K562 (cell line): Measurements from ENCODE around the gene UROS. TPM values are rescaled to one million over a fixed set of nuclear protein-coding genes. Genes with fewer than 3 reads are reported as not detected.
A peak's percentile ranks its signal among the peaks of the same experiment; 100 is the strongest.

ENCODE experiments used
- ATAC-seq: fragments of 200-7000 bp; cut with Tn5 transposase; 3 replicates; pipeline ENCODE4 v1.9.1; 2020; ENCODE audit warnings: moderate library complexity
- BruUV-seq: library from RNA; stranded (reverse); fragments of 400-500 nt; replicated peaks from 2 replicates; lab custom pipeline; 2021; lab: Mats Ljungman, UMichigan
- CTCF ChIA-PET: fragments of 300-600 bp; formaldehyde crosslinking; extraction: SDS; loops from one replicate; lab custom pipeline; 2021; ENCODE audit warnings: low intra/inter-chr PET ratio; lab: Yijun Ruan, JAX
- POLR2A ChIA-PET: fragments of 300-600, 350-650 bp; sonication (Branson Sonifier 250); formaldehyde crosslinking; extraction: SDS; loops from one replicate; lab custom pipeline; 2021; ENCODE audit warnings: antibody characterized with exemption, inconsistent platforms; lab: Yijun Ruan, JAX
- DNase-seq, 4 experiments: peaks; one replicate each; pipeline versions ENCODE4 v3.0.0 to v3.0.0-alpha.2; 2011 to 2018; ENCODE audit warnings: low spot score in 3 of 4, mixed read lengths in 3 of 4; ENCODE audit errors: extremely low read depth in 1 of 4
- FAIRE-seq: peaks from 2 replicates; lab custom pipeline; 2011; peaks lifted over from hg19 to GRCh38; lab: Jason Lieb, UNC
- H2AFZ ChIP-seq: 2 replicates; pipeline ENCODE4 v1.6.0; 2011; ENCODE audit warnings: low read depth, low read length, control low read depth, inconsistent platforms
- H3K27ac ChIP-seq: fragments of 200-600 bp; 3 replicates; pipeline ENCODE4 v1.8.0; 2011; ENCODE audit warnings: low read depth, mild to moderate bottlenecking, control low read depth, inconsistent platforms, low read length, moderate library complexity, mixed read lengths; ENCODE audit errors: extremely low read depth
- H3K27me3 ChIP-seq, 2 experiments: fragments of 300-600 bp in 1 of 2; 2 replicates in 1 of 2; 3 replicates in 1 of 2; pipeline versions ENCODE4 v1.6.0 to v1.8.0; 2011; ENCODE audit warnings: inconsistent platforms in 2 of 2, low read length in 2 of 2, mild to moderate bottlenecking in 1 of 2, mixed read lengths in 1 of 2, moderate library complexity in 1 of 2; ENCODE audit not compliant: control insufficient read depth in 2 of 2, insufficient read depth in 2 of 2
- H3K36me3 ChIP-seq: fragments of 300-600 bp; 3 replicates; pipeline ENCODE4 v1.8.0; 2011; ENCODE audit warnings: mild to moderate bottlenecking, low read length, inconsistent platforms; ENCODE audit not compliant: control insufficient read depth, insufficient read depth
- H3K4me1 ChIP-seq, 2 experiments: fragments of 200-600 bp in 1 of 2; replicated peaks in 1 of 2; 2 replicates in 1 of 2; 3 replicates in 1 of 2; pipeline versions ENCODE4 v1.5.1 to v1.8.0; 2011; ENCODE audit warnings: inconsistent platforms in 2 of 2, low read length in 2 of 2, mild to moderate bottlenecking in 1 of 2, mixed read lengths in 1 of 2, moderate library complexity in 1 of 2; ENCODE audit not compliant: control insufficient read depth in 2 of 2, insufficient read depth in 2 of 2
- H3K4me2 ChIP-seq: 2 replicates; pipeline ENCODE4 v1.6.1; 2011; ENCODE audit warnings: low read length, control low read depth, inconsistent platforms, mixed read lengths; ENCODE audit not compliant: insufficient read depth
- H3K4me3 ChIP-seq: fragments of 200-600 bp; sonication (generic), shearing (Covaris generic); 2 replicates; pipeline ENCODE4 v1.5.1; 2016; ENCODE audit warnings: control low read depth, inconsistent platforms
- H3K79me2 ChIP-seq: fragments of 200-600 bp; 3 replicates; pipeline ENCODE4 v1.8.0; 2011; ENCODE audit warnings: low read length, inconsistent platforms; ENCODE audit not compliant: control insufficient read depth, insufficient read depth
- H3K9ac ChIP-seq, 2 experiments: 2 replicates each; pipeline versions ENCODE4 v1.6.0 to v1.6.1; 2011; ENCODE audit warnings: low read depth in 2 of 2, low read length in 2 of 2, control low read depth in 1 of 2, inconsistent platforms in 1 of 2, mild to moderate bottlenecking in 1 of 2, mixed read lengths in 1 of 2; ENCODE audit not compliant: insufficient read depth in 1 of 2
- H3K9me1 ChIP-seq: one replicate; pipeline ENCODE4 v1.6.0; 2011; ENCODE audit warnings: inconsistent platforms, mild to moderate bottlenecking, low read length, moderate library complexity; ENCODE audit not compliant: control insufficient read depth, insufficient read depth
- H3K9me3 ChIP-seq: replicated peaks from 2 replicates; pipeline ENCODE4 v1.5.1; 2011; ENCODE audit warnings: low read depth, low read length, inconsistent platforms; ENCODE audit not compliant: control insufficient read depth, insufficient read depth
- H4K20me1 ChIP-seq: replicated peaks from 2 replicates; pipeline ENCODE4 v1.6.1; 2011; ENCODE audit warnings: low read length, inconsistent platforms, mixed read lengths; ENCODE audit not compliant: control insufficient read depth, insufficient read depth
- CCAR2 ChIP-seq: fragments of 200-400 bp; formaldehyde crosslinking; IDR thresholded peaks from 2 replicates; pipeline ENCODE4 v1.6.1; 2017; ENCODE audit warnings: mild to moderate bottlenecking, low read depth, low read length
- CHD1 ChIP-seq: fragments of 200-600 bp; sonication (generic); IDR thresholded peaks from one replicate; pipeline ENCODE4 v1.6.1; 2012; ENCODE audit warnings: mild to moderate bottlenecking, moderate library complexity, low read length, inconsistent platforms
- GTF2E2 ChIP-seq: fragments of 200-800 bp; sonication (Bioruptor generic); IDR thresholded peaks from 2 replicates; pipeline ENCODE4 v1.6.1; 2016; ENCODE audit warnings: missing genetic modification characterization, missing compliant biosample characterization
- LEF1 ChIP-seq: fragments of 450-650 bp; IDR thresholded peaks from 2 replicates; pipeline ENCODE4 v1.6.1; 2016; ENCODE audit warnings: mild to moderate bottlenecking
- MYC ChIP-seq, 2 experiments: fragments of 250-450 bp in 1 of 2; sonication (Bioruptor Pico) in 1 of 2; IDR thresholded peaks; 2 replicates each; pipeline versions ENCODE4 v1.5.1 to v1.6.1; 2012 to 2021; ENCODE audit warnings: low read depth in 2 of 2, borderline replicate concordance in 1 of 2, improper control_type of control experiment in 1 of 2, low read length in 1 of 2, mild to moderate bottlenecking in 1 of 2, moderate library complexity in 1 of 2
- PTRF ChIP-seq: fragments of 450-650 bp; IDR thresholded peaks from 2 replicates; pipeline ENCODE4 v1.6.1; 2016; ENCODE audit warnings: mild to moderate bottlenecking, missing genetic modification characterization, missing compliant biosample characterization
- RBM34 ChIP-seq: fragments of 200-400 bp; formaldehyde crosslinking; IDR thresholded peaks from 2 replicates; pipeline ENCODE4 v1.6.1; 2018; ENCODE audit warnings: low read length, borderline replicate concordance; ENCODE audit not compliant: insufficient read depth
- SAP30 ChIP-seq: fragments of 200-600 bp; sonication (generic); IDR thresholded peaks from 2 replicates; pipeline ENCODE4 v1.6.1; 2012; ENCODE audit warnings: borderline replicate concordance, low read depth, mild to moderate bottlenecking, moderate library complexity, low read length, control low read depth, inconsistent platforms; ENCODE audit not compliant: insufficient read depth, poor library complexity, severe bottlenecking
- SIN3A ChIP-seq, 2 experiments: fragments of 150-350 bp in 1 of 2; IDR thresholded peaks; 2 replicates each; pipeline ENCODE4 v1.6.1; 2011 to 2016; ENCODE audit warnings: borderline replicate concordance in 2 of 2, low read depth in 2 of 2, low read length in 2 of 2, mild to moderate bottlenecking in 2 of 2, moderate library complexity in 2 of 2; ENCODE audit not compliant: control insufficient read depth in 1 of 2
- SLC30A9 ChIP-seq: fragments of 250-450 bp; sonication (Bioruptor Pico); IDR thresholded peaks from 2 replicates; pipeline ENCODE4 v1.8.0; 2022; ENCODE audit warnings: mild to moderate bottlenecking, moderate library complexity
- SMAD1 ChIP-seq: fragments of 150-350 bp; IDR thresholded peaks from 2 replicates; pipeline ENCODE4 v1.6.1; 2014; ENCODE audit warnings: low read length, low read depth; ENCODE audit not compliant: partially characterized antibody
- TAL1 ChIP-seq: fragments of 450-650 bp; IDR thresholded peaks from 2 replicates; pipeline ENCODE4 v1.6.1; 2016; ENCODE audit warnings: mild to moderate bottlenecking
- TBP ChIP-seq: optimal IDR thresholded peaks from 2 replicates; pipeline ENCODE3; 2011; ENCODE audit warnings: low read depth, low read length, improper control_type of control experiment
- TCFL5 ChIP-seq: fragments of 250-450 bp; sonication (Bioruptor Pico); conservative IDR thresholded peaks from 2 replicates; pipeline ENCODE4 v1.6.1; 2021; ENCODE audit warnings: mild to moderate bottlenecking, moderate library complexity, matching md5 sums
- TEAD2 ChIP-seq: fragments of 450-650 bp; IDR thresholded peaks from 2 replicates; pipeline ENCODE4 v1.6.1; 2016; ENCODE audit warnings: missing genetic modification characterization, control low read depth, missing compliant biosample characterization
- ZBTB11 ChIP-seq, 3 experiments: fragments of 200-800 bp in 1 of 3; fragments of 250-450 bp in 1 of 3; fragments of 450-650 bp in 1 of 3; sonication (Bioruptor Pico) in 1 of 3; sonication (Bioruptor generic) in 1 of 3; formaldehyde crosslinking in 1 of 3; IDR thresholded peaks; 2 replicates each; pipeline versions ENCODE4 v1.6.1 to v1.8.0; 2016 to 2022; ENCODE audit warnings: mild to moderate bottlenecking in 2 of 3, missing genetic modification characterization in 2 of 3, missing compliant biosample characterization in 1 of 3, moderate library complexity in 1 of 3
- ZNF436 ChIP-seq: fragments of 250-450, 450-650 bp; sonication (Bioruptor Pico); formaldehyde crosslinking; IDR thresholded peaks from 2 replicates; pipeline ENCODE4 v1.7.0; 2020; ENCODE audit warnings: mild to moderate bottlenecking
- ZNF445 ChIP-seq: fragments of 250-450 bp; sonication (Bioruptor Pico); IDR thresholded peaks from 2 replicates; pipeline ENCODE4 v1.4.0; 2020; ENCODE audit warnings: low read depth, mild to moderate bottlenecking, moderate library complexity
- ZNF764 ChIP-seq: fragments of 250-450 bp; sonication (Bioruptor Pico); IDR thresholded peaks from 2 replicates; pipeline ENCODE4 v1.4.0; 2020; ENCODE audit warnings: low read depth, mild to moderate bottlenecking, moderate library complexity
- WGBS: fragments of 100-300 bp; shearing (Covaris generic); methylation state at CpG from one replicate; pipeline ENCODE4 v1.1.6; 2016; ENCODE audit warnings: low coverage, mixed read lengths; ENCODE audit not compliant: insufficient coverage; ENCODE audit errors: missing lambda C conversion rate; 5-methylcytosine and 5-hydroxymethylcytosine counted together
- in situ Hi-C: fragments of 300-500 bp; cut with MboI; formaldehyde crosslinking; loops from 4 replicates; pipeline ENCODE4 v1.15.0; 2018; ENCODE audit warnings: inconsistent platforms, mixed read lengths
- intact Hi-C: fragments of 100-400 bp; cut with micrococcal nuclease; formaldehyde crosslinking; loops from 2 replicates; pipeline ENCODE4 v1.14.2; 2022
- polyA plus RNA-seq, 8 experiments: library from polyadenylated mRNA; depleted of rRNA in 4 of 8; stranded (reverse) in 5 of 8; unstranded in 3 of 8; fragments of >200 nt; fragmentation: Nextera tagmentation in 2 of 8; fragmentation: Illumina TruSeq in 1 of 8; extraction: Ambion mirVana in 2 of 8; extraction: Trizol in 1 of 8; gene quantifications; 2 replicates each; pipeline versions ENCODE4 v1.2.1 to v1.2.3, GENCODE V29; 2011 to 2014; ENCODE audit warnings: inconsistent platforms in 1 of 8, missing spikeins in 1 of 8
- total RNA-seq, 7 experiments: library from RNA; depleted of rRNA in 6 of 7; stranded (reverse); fragments of >200 nt in 6 of 7; fragmentation: Illumina TruSeq in 2 of 7; extraction: Trizol in 2 of 7; gene quantifications; 2 replicates each; pipeline versions ENCODE4 v1.2.1 to v1.2.3, GENCODE V29; 2011 to 2021; ENCODE audit warnings: low replicate concordance in 1 of 7

UROS gene
- total and polyA plus RNA-seq, 9 of the 15 experiments (the other 6 are each of a cell fraction or from before 2014, with no cell fraction given): 6.4 to 39.1 (median 32.3) TPM

- Histone ChIP-seq H3K27ac (peak overlapping the region; percentile 100), H2AFZ (peak overlapping the region; percentile 99), H3K9me3 (no peaks in the 10 kb centered on the region), H3K4me3 (peak overlapping the region; percentile 84), H3K36me3 (peaks cover 48% of the 10 kb centered on the region), H4K20me1 (peaks cover 4% of the 10 kb centered on the region; the same call in 1 of the 2 replicates), H3K79me2 (peaks cover 87% of the 10 kb centered on the region), H3K9me1 (peaks cover 5% of the 10 kb centered on the region), H3K9ac (peak overlapping the region; percentile 95 to 98), H3K4me2 (peak overlapping the region; percentile 72), H3K4me1 (peaks cover 11 to 38% of the 10 kb centered on the region in 2 experiments; a peak in 4 of 5 replicates), H3K27me3 (no peaks in the 10 kb centered on the region)
- ChIA-PET POLR2A (interaction anchor here (0.5 kb wide), 1 partner anchor 31 kb away, joined by 3 read pairs; no protein-coding TSS in a partner anchor), CTCF (no interaction called here)
- peak in 1 of 4 experiments; percentile 31 for DNase-seq
- ATAC-seq: peak; percentile 32
- 1% methylated on average over 12 of the region's 20 CpGs for WGBS
- TSS peak; percentile 73 for BruUV-seq
- intact Hi-C loops: no loop called here
- in situ Hi-C loops: no loop called here
- no peak for FAIRE-seq
- no peak for TF ChIP-seq ZNF445 (CRISPR knock-in tag)
- no peak for TF ChIP-seq TEAD2
- no peak for TF ChIP-seq SLC30A9 (CRISPR knock-in tag)
- TF ChIP-seq RBM34: no peak
- peak; percentile 57 for TF ChIP-seq SAP30
- TF ChIP-seq MYC (IDR thresholded peaks at IDR 0.05; ENCODE audit: low read depth, low read length): no peak
- TF ChIP-seq MYC (CRISPR knock-in tag; IDR thresholded peaks at IDR 0.05; ENCODE audit: borderline replicate concordance, low read depth): no peak
- TF ChIP-seq CHD1: peak; percentile 42
- TF ChIP-seq SMAD1: no peak
- no peak for TF ChIP-seq TBP
- TF ChIP-seq TCFL5 (CRISPR knock-in tag): no peak
- TF ChIP-seq PTRF: no peak
- TF ChIP-seq CCAR2: no peak
- no peak for TF ChIP-seq LEF1
- 0 out of 4 replicates have a peak, but pooled peaks of 1 of the 2 experiments have one; percentile 14 for TF ChIP-seq SIN3A (IDR thresholded peaks at IDR 0.05; ENCODE audit: borderline replicate concordance in 2 of 2, control insufficient read depth in 1 of 2, low read depth in 2 of 2, low read length in 2 of 2)
- TF ChIP-seq ZBTB11 (CRISPR knock-in tag; IDR thresholded peaks at IDR 0.05): no peak
- no peak for TF ChIP-seq ZNF764 (CRISPR knock-in tag)
- no peak for TF ChIP-seq ZNF436
- 0 out of 2 replicates have a peak, but pooled peaks have one; percentile 22 for TF ChIP-seq GTF2E2 (tag)
- TF ChIP-seq TAL1: no peak
Observed at GRCh38 chr10:125823663-125824251, 699 bp upstream of the UROS start.
